Right atrium auricular region (tissue), 2 donors: ENCODE measurements around the gene GPC1. TPM values are rescaled to one million over a fixed set of nuclear protein-coding genes. Genes with fewer than 3 reads are reported as not detected.
A peak's percentile ranks its signal among the peaks of the same experiment; 100 is the strongest.
"Not testable (repeated sequence)": the region's sequence is repeated elsewhere in the genome, so short reads cannot be mapped to it uniquely, and the experiment has no call there.

Source experiments
- DNase-seq: peaks from one replicate; pipeline ENCODE4 v3.0.0-alpha.2; 2019; ENCODE audit warnings: low spot score
- H3K27ac ChIP-seq, 2 donors: fragments of 200-600 bp; sonication (generic); 1 replicate in 1 of 2; 2 replicates in 1 of 2; pipeline ENCODE4 v1.5.1; 2016 to 2019
- H3K27me3 ChIP-seq, 2 donors: fragments of 200-600 bp; sonication (generic); one replicate each; pipeline versions ENCODE4 v1.5.1 to v1.6.0; 2017 to 2019
- H3K36me3 ChIP-seq: fragments of 200-600 bp; sonication (generic); one replicate; pipeline ENCODE4 v1.5.1; 2016
- H3K4me1 ChIP-seq, 2 donors: fragments of 200-600 bp; sonication (generic); one replicate each; pipeline versions ENCODE4 v1.5.1 to v1.6.0; 2017 to 2019
- H3K4me3 ChIP-seq, 2 donors: fragments of 200-600 bp; sonication (generic); 1 replicate in 1 of 2; 2 replicates in 1 of 2; pipeline ENCODE4 v1.5.1; 2017 to 2019; ENCODE audit warnings: mild to moderate bottlenecking in 1 of 2, moderate library complexity in 1 of 2
- H3K9me3 ChIP-seq, 2 donors: fragments of 200-600 bp; sonication (generic); one replicate each; pipeline ENCODE4 v1.5.1; 2019
- CTCF ChIP-seq, 2 donors: fragments of 200-600 bp; sonication (generic); IDR thresholded peaks; one replicate each; pipeline ENCODE4 v1.5.1; 2019; ENCODE audit warnings: antibody characterized with exemption in 2 of 2
- total RNA-seq, 2 donors: library from RNA; depleted of rRNA; stranded (reverse); fragments of >200 nt; gene quantifications; one replicate each; pipeline ENCODE4 v1.1.0, GENCODE V29; 2016

GPC1 gene
- total RNA-seq, 2 donors from 2014 or later: 77.4 to 103 TPM

GRCh38 chr2:240491483-240491882 is 56.0 kb downstream of the GPC1 start:
- no peak for DNase-seq
- no peaks in the 10 kb centered on the region for H3K36me3 ChIP-seq
- H3K4me1 ChIP-seq: no peaks in the 10 kb centered on the region
- no peak overlapping the region for H3K4me3 ChIP-seq
- H3K9me3 ChIP-seq: peaks cover 10 to 58% of the 10 kb centered on the region in 2 donors
- no peak overlapping the region for H3K27ac ChIP-seq
- H3K27me3 ChIP-seq: no peaks in the 10 kb centered on the region
- TF ChIP-seq CTCF (IDR thresholded peaks at IDR 0.05): no peak

GRCh38 chr2:240494194-240494793 is 58.8 kb downstream of the GPC1 start:
- H3K9me3 ChIP-seq: peaks cover 7 to 32% of the 10 kb centered on the region in 2 donors
- no peak for DNase-seq
- no peak overlapping the region for H3K27ac ChIP-seq
- no peaks in the 10 kb centered on the region for H3K36me3 ChIP-seq
- TF ChIP-seq CTCF (IDR thresholded peaks at IDR 0.05): no peak
- H3K4me1 ChIP-seq: no peaks in the 10 kb centered on the region
- no peaks in the 10 kb centered on the region for H3K27me3 ChIP-seq
- H3K4me3 ChIP-seq: no peak overlapping the region

GRCh38 chr2:240494942-240495341 is 59.5 kb downstream of the GPC1 start:
- not testable (repeated sequence) for H3K27me3 ChIP-seq, H3K4me1 ChIP-seq, H3K4me3 ChIP-seq, H3K27ac ChIP-seq, H3K36me3 ChIP-seq
- DNase-seq: peak; percentile 49
- TF ChIP-seq CTCF (IDR thresholded peaks at IDR 0.05): peak in 1 of 2 donors; percentile 39
- H3K9me3 ChIP-seq: peaks cover 7 to 26% of the 10 kb centered on the region in 2 donors

GRCh38 chr2:240497082-240497481 is 61.6 kb downstream of the GPC1 start:
- not testable (repeated sequence) for H3K36me3 ChIP-seq, H3K9me3 ChIP-seq, H3K27ac ChIP-seq, H3K27me3 ChIP-seq, H3K4me1 ChIP-seq, DNase-seq, H3K4me3 ChIP-seq

- H3K27me3 ChIP-seq: no peaks in the 10 kb centered on the region
- no peak overlapping the region for H3K4me3 ChIP-seq
- H3K9me3 ChIP-seq: no peaks in the 10 kb centered on the region
- H3K36me3 ChIP-seq: no peaks in the 10 kb centered on the region
- DNase-seq: peak; percentile 18
- no peaks in the 10 kb centered on the region for H3K4me1 ChIP-seq
- TF ChIP-seq CTCF (IDR thresholded peaks at IDR 0.05): no peak
- H3K27ac ChIP-seq: no peak overlapping the region
Measured at GRCh38 chr2:240498171-240498957, 62.9 kb downstream of the GPC1 start.

GRCh38 chr2:240498958-240499260 is 63.4 kb downstream of the GPC1 start:
- H3K4me1 ChIP-seq: no peaks in the 10 kb centered on the region
- no peak overlapping the region for H3K4me3 ChIP-seq
- TF ChIP-seq CTCF (IDR thresholded peaks at IDR 0.05): no peak
- no peak for DNase-seq
- H3K36me3 ChIP-seq: no peaks in the 10 kb centered on the region
- H3K9me3 ChIP-seq: no peaks in the 10 kb centered on the region
- H3K27ac ChIP-seq: no peak overlapping the region
- no peaks in the 10 kb centered on the region for H3K27me3 ChIP-seq
